ENCODE results near the gene PRKAA2. TPM values are rescaled to one million over a fixed set of nuclear protein-coding genes. Genes with fewer than 3 reads are reported as not detected.

PRKAA2 gene
- total RNA-seq, 1 donor from 2014 or later = 112 TPM

- Histone ChIP-seq H3K27me3 (ENCODE audit: low read depth) (no peaks in the 10 kb centered on the region), H3K4me3 (no peak overlapping the region), H3K36me3 (peaks cover 29% of the 10 kb centered on the region), H3K9me3 (replicated peaks) (peaks cover 13% of the 10 kb centered on the region), H3K27ac (replicated peaks) (no peak overlapping the region), H3K4me1 (no peaks in the 10 kb centered on the region)
- intact Hi-C loops (cut with micrococcal nuclease) = no loop called here
- no peak for TF ChIP-seq CTCF (IDR thresholded peaks at IDR 0.05; ENCODE audit: borderline replicate concordance)
- DNase-seq = no peak
Measured at GRCh38 chr1:56696663-56697062, 51.5 kb downstream of the PRKAA2 start.

- no peak for DNase-seq
- intact Hi-C loops (cut with micrococcal nuclease) = no loop called here
- no peak for TF ChIP-seq CTCF (IDR thresholded peaks at IDR 0.05; ENCODE audit: borderline replicate concordance)
- peaks cover 25% of the 10 kb centered on the region for H3K9me3 ChIP-seq (replicated peaks)
- no peaks in the 10 kb centered on the region for H3K4me1 ChIP-seq
- no peak overlapping the region for H3K27ac ChIP-seq (replicated peaks)
- H3K4me3 ChIP-seq = no peak overlapping the region
- H3K27me3 ChIP-seq (ENCODE audit: low read depth) = no peaks in the 10 kb centered on the region
- peaks cover 47% of the 10 kb centered on the region for H3K36me3 ChIP-seq
Measured at GRCh38 chr1:56703747-56704146, 58.6 kb downstream of the PRKAA2 start.

GRCh38 chr1:56707379-56707778 lies 62.3 kb downstream of the PRKAA2 start:
- H3K9me3 ChIP-seq (replicated peaks) = peaks cover 12% of the 10 kb centered on the region
- intact Hi-C loops (cut with micrococcal nuclease) = no loop called here
- H3K27me3 ChIP-seq (ENCODE audit: low read depth) = no peaks in the 10 kb centered on the region
- DNase-seq = no peak
- H3K27ac ChIP-seq (replicated peaks) = no peak overlapping the region
- H3K4me1 ChIP-seq = peaks cover 9% of the 10 kb centered on the region
- H3K36me3 ChIP-seq = peaks cover 29% of the 10 kb centered on the region
- H3K4me3 ChIP-seq = no peak overlapping the region
- no peak for TF ChIP-seq CTCF (IDR thresholded peaks at IDR 0.05; ENCODE audit: borderline replicate concordance)

- Histone ChIP-seq H3K9me3 (replicated peaks) (peaks cover 2% of the 10 kb centered on the region), H3K4me1 (peaks cover 9% of the 10 kb centered on the region), H3K27me3 (ENCODE audit: low read depth) (no peaks in the 10 kb centered on the region), H3K27ac (replicated peaks) (no peak overlapping the region), H3K4me3 (no peak overlapping the region), H3K36me3 (peaks cover 25% of the 10 kb centered on the region)
- DNase-seq = no peak
- intact Hi-C loops (cut with micrococcal nuclease) = no loop called here
- peak; percentile 71 for TF ChIP-seq CTCF (IDR thresholded peaks at IDR 0.05; ENCODE audit: borderline replicate concordance)
Measured at GRCh38 chr1:56709269-56709880, 64.3 kb downstream of the PRKAA2 start.

GRCh38 chr1:56709995-56710394 lies 64.9 kb downstream of the PRKAA2 start:
- no peak overlapping the region for H3K4me3 ChIP-seq
- peaks cover 9% of the 10 kb centered on the region for H3K4me1 ChIP-seq
- no peak overlapping the region for H3K27ac ChIP-seq (replicated peaks)
- no peaks in the 10 kb centered on the region for H3K9me3 ChIP-seq (replicated peaks)
- intact Hi-C loops (cut with micrococcal nuclease) = no loop called here
- TF ChIP-seq CTCF (IDR thresholded peaks at IDR 0.05; ENCODE audit: borderline replicate concordance) = no peak
- no peaks in the 10 kb centered on the region for H3K27me3 ChIP-seq (ENCODE audit: low read depth)
- H3K36me3 ChIP-seq = peaks cover 18% of the 10 kb centered on the region
- DNase-seq = no peak

All from left ventricle myocardium inferior (tissue), 1 donor.